Spleen (tissue), 11 donors: Measurements from ENCODE around the gene MTA1. TPM values are rescaled to one million over a fixed set of nuclear protein-coding genes. Genes with fewer than 3 reads are reported as not detected.

Experiments
- DNase-seq: peaks from one replicate; pipeline ENCODE4 v3.0.0-alpha.2; 2020
- H3K27ac ChIP-seq, 8 donors: fragments of 200-600 bp; sonication (generic) in 7 of 8; 1 replicate in 4 of 8; 2 replicates in 4 of 8; pipeline versions ENCODE4 v1.5.0 to v1.8.0; 2016 to 2021; ENCODE audit warnings: inconsistent platforms in 4 of 8, mild to moderate bottlenecking in 4 of 8, moderate library complexity in 1 of 8
- H3K27me3 ChIP-seq, 7 donors: fragments of 200-600 bp; sonication (generic) in 6 of 7; replicated peaks in 1 of 7; 1 replicate in 4 of 7; 2 replicates in 3 of 7; pipeline versions ENCODE4 v1.5.0 to v1.8.0; 2016 to 2021; ENCODE audit warnings: inconsistent platforms in 3 of 7, mild to moderate bottlenecking in 1 of 7
- H3K36me3 ChIP-seq, 6 donors: fragments of 200-600 bp; sonication (generic) in 5 of 6; 1 replicate in 4 of 6; 2 replicates in 2 of 6; pipeline versions ENCODE4 v1.5.0 to v1.8.0; 2016 to 2021; ENCODE audit warnings: inconsistent platforms in 2 of 6
- H3K4me1 ChIP-seq, 6 donors: fragments of 200-600 bp; sonication (generic) in 5 of 6; 1 replicate in 3 of 6; 2 replicates in 3 of 6; pipeline versions ENCODE4 v1.5.0 to v1.8.0; 2016 to 2021; ENCODE audit warnings: inconsistent platforms in 3 of 6
- H3K4me3 ChIP-seq, 8 donors: fragments of 200-600 bp; sonication (generic) in 7 of 8; 1 replicate in 4 of 8; 2 replicates in 4 of 8; pipeline versions ENCODE4 v1.5.0 to v1.8.0; 2016 to 2021; ENCODE audit warnings: inconsistent platforms in 4 of 8, mild to moderate bottlenecking in 4 of 8, moderate library complexity in 2 of 8
- H3K9me3 ChIP-seq, 8 donors: fragments of 200-600 bp; sonication (generic) in 7 of 8; 1 replicate in 4 of 8; 2 replicates in 4 of 8; pipeline versions ENCODE4 v1.5.0 to v1.8.0; 2016 to 2021; ENCODE audit warnings: inconsistent platforms in 4 of 8
- CTCF ChIP-seq, 11 experiments: fragments of 200-600 bp in 7 of 11; fragments of 450-650 bp in 4 of 11; sonication (generic) in 4 of 11; IDR thresholded peaks in 8 of 11; conservative IDR thresholded peaks in 3 of 11; 1 replicate in 7 of 11; 2 replicates in 4 of 11; pipeline versions ENCODE4 v1.4.0 to v1.8.0; 2016 to 2021; ENCODE audit warnings: antibody characterized with exemption in 11 of 11, inconsistent platforms in 4 of 11, mild to moderate bottlenecking in 1 of 11
- POLR2A ChIP-seq, 3 donors: fragments of 450-650 bp; IDR thresholded peaks; one replicate each; pipeline ENCODE4 v1.5.1; 2017; ENCODE audit warnings: antibody characterized with exemption in 3 of 3, mild to moderate bottlenecking in 1 of 3
- POLR2AphosphoS5 ChIP-seq, 3 donors: sonication (generic); formaldehyde crosslinking; IDR thresholded peaks; one replicate each; pipeline ENCODE4 v1.5.1; 2017; ENCODE audit warnings: antibody characterized with exemption in 3 of 3
- WGBS, 5 donors: extraction: QIAGEN DNeasy Blood & Tissue Kit in 3 of 5; methylation state at CpG; one replicate each; pipeline versions ENCODE4 v1.1.5 to v1.1.7; 2013 to 2018; 5-methylcytosine and 5-hydroxymethylcytosine counted together
- intact Hi-C: fragments of 100-400 bp; cut with DNase I; formaldehyde crosslinking; loops from one replicate; pipeline ENCODE4 v1.15.0; 2023; ENCODE audit warnings: low total_unique reads
- polyA plus RNA-seq, 3 donors: library from polyadenylated mRNA; stranded (reverse); fragments of 200-250 nt; gene quantifications; one replicate each; pipeline ENCODE4 v1.2.1, GENCODE V29; 2013
- total RNA-seq, 7 donors: library from RNA; depleted of rRNA in 3 of 7; stranded (reverse); fragments of >200 nt in 3 of 7; fragmentation: NEBNext Ultra II Directional in 4 of 7; extraction: Animal tissue kit (Norgen Biotek cat#: 25700) in 4 of 7; gene quantifications; one replicate each; pipeline versions ENCODE4 v1.1.0 to v1.2.1, GENCODE V29; 2016 to 2021
- donor health status: healthy with polysubstance abuse.
- donor health status: DM: no; HTN: no; CAD: no; lungs with moderate emphysema.
- donor health status: DM: no; HTN: no; CAD: no.
- donor health status: Bipolar disorder and iron deficiency.
- donor health status: healthy.
- donor health status: DM: no; HTN: no; CAD: no.
- donor health status: DM: yes; HTN: yes; CAD: no.

The MTA1 gene
- total and polyA plus RNA-seq, 10 donors, result 33.0 to 128 (median 78.2) TPM

- Histone ChIP-seq H3K4me3 (no peak overlapping the region), H3K27ac (peak overlapping the region in 5 of 8 donors; percentile 54 to 80 (median 77)), H3K27me3 (no peaks in the 10 kb centered on the region), H3K9me3 (no peaks in the 10 kb centered on the region), H3K36me3 (peaks cover 0 to 67% (median 35%) of the 10 kb centered on the region in 6 donors), H3K4me1 (peaks cover 0 to 48% (median 26%) of the 10 kb centered on the region in 6 donors)
- WGBS, 5 donors, result 83 to 92% (median 90%) methylated on average over 9 to 16 of the region's 16 CpGs
- TF ChIP-seq POLR2A (IDR thresholded peaks at IDR 0.05), result no peak
- TF ChIP-seq POLR2AphosphoS5 (IDR thresholded peaks at IDR 0.05), result peak in 1 of 3 donors; percentile 1
- intact Hi-C loops, result no loop called here
- no peak for DNase-seq
Observed at GRCh38 chr14:105388976-105389375, 30.7 kb upstream of the MTA1 start.

GRCh38 chr14:105389534-105389933, 30.1 kb upstream of the MTA1 start:
- no peaks in the 10 kb centered on the region for H3K9me3 ChIP-seq
- intact Hi-C loops, result no loop called here
- peaks cover 0 to 53% (median 27%) of the 10 kb centered on the region in 6 donors for H3K4me1 ChIP-seq
- no peak overlapping the region for H3K4me3 ChIP-seq
- 64 to 80% (median 72%) methylated on average over 2 to 12 of the region's 12 CpGs for WGBS, 5 donors
- TF ChIP-seq POLR2A (IDR thresholded peaks at IDR 0.05) (no peak), CTCF (IDR thresholded peaks at IDR 0.05 in 8 of 11, conservative IDR thresholded peaks at IDR 0.05 in 3 of 11) (peak in 2 of 11 experiments; percentile 11 to 29), POLR2AphosphoS5 (IDR thresholded peaks at IDR 0.05) (peak in 1 of 3 donors; percentile 36)
- peaks cover 0 to 67% (median 30%) of the 10 kb centered on the region in 6 donors for H3K36me3 ChIP-seq
- H3K27me3 ChIP-seq, result no peaks in the 10 kb centered on the region
- peak overlapping the region in 6 of 8 donors; percentile 22 to 80 (median 74) for H3K27ac ChIP-seq
- DNase-seq, result no peak

GRCh38 chr14:105389976-105390848, 29.4 kb upstream of the MTA1 start:
- no peak overlapping the region for H3K4me3 ChIP-seq
- no peak for TF ChIP-seq POLR2A (IDR thresholded peaks at IDR 0.05)
- TF ChIP-seq POLR2AphosphoS5 (IDR thresholded peaks at IDR 0.05), result peak in 2 of 3 donors; percentile 25 to 42
- DNase-seq, result no peak
- 46 to 63% (median 53%) methylated on average over 18 to 27 of the region's 27 CpGs for WGBS, 5 donors
- peak overlapping the region in 7 of 8 donors; percentile 22 to 80 (median 71) for H3K27ac ChIP-seq
- H3K36me3 ChIP-seq, result peaks cover 0 to 67% (median 23%) of the 10 kb centered on the region in 6 donors
- no peaks in the 10 kb centered on the region for H3K27me3 ChIP-seq
- intact Hi-C loops, result no loop called here
- H3K4me1 ChIP-seq, result peaks cover 0 to 60% (median 27%) of the 10 kb centered on the region in 6 donors
- H3K9me3 ChIP-seq, result no peaks in the 10 kb centered on the region

GRCh38 chr14:105390849-105391500, 28.7 kb upstream of the MTA1 start:
- no peak for DNase-seq
- intact Hi-C loops, result no loop called here
- Histone ChIP-seq H3K4me3 (no peak overlapping the region), H3K27ac (peak overlapping the region in 5 of 8 donors; percentile 62 to 80 (median 77)), H3K4me1 (peaks cover 0 to 64% (median 27%) of the 10 kb centered on the region in 6 donors), H3K9me3 (no peaks in the 10 kb centered on the region), H3K27me3 (no peaks in the 10 kb centered on the region), H3K36me3 (peaks cover 0 to 59% (median 18%) of the 10 kb centered on the region in 6 donors)
- 86 to 98% (median 94%) methylated on average over 16 to 24 of the region's 24 CpGs for WGBS, 5 donors
- TF ChIP-seq POLR2AphosphoS5 (IDR thresholded peaks at IDR 0.05) (no peak), CTCF (IDR thresholded peaks at IDR 0.05 in 8 of 11, conservative IDR thresholded peaks at IDR 0.05 in 3 of 11) (no peak), POLR2A (IDR thresholded peaks at IDR 0.05) (no peak)
